A549 (cell line): Measurements from ENCODE around the gene GULP1. TPM values are rescaled to one million over a fixed set of nuclear protein-coding genes. Genes with fewer than 3 reads are reported as not detected.

ENCODE experiments used
- ATAC-seq, 2 experiments: fragments of 200-7000 bp in 1 of 2; fragments of >200 bp in 1 of 2; cut with Nextera tagmentation in 1 of 2; cut with Tn5 transposase in 1 of 2; 3 replicates each; pipeline versions ENCODE4 v1.8.0 to v1.9.1; 2018 to 2020; ENCODE audit warnings: mild to moderate bottlenecking in 1 of 2, moderate library complexity in 1 of 2
- CTCF ChIA-PET: fragments of 300-600 bp; sonication (Branson Sonifier 250); formaldehyde crosslinking; extraction: SDS; loops from one replicate; lab custom pipeline; 2021; ENCODE audit warnings: antibody characterized with exemption, inconsistent platforms; lab: Yijun Ruan, JAX
- POLR2A ChIA-PET: fragments of 350-600 bp; formaldehyde crosslinking; extraction: SDS; loops from one replicate; lab custom pipeline; 2021; ENCODE audit warnings: antibody characterized with exemption, inconsistent platforms; lab: Yijun Ruan, JAX
- DNase-seq, 2 experiments: peaks; one replicate each; pipeline versions ENCODE4 v3.0.0 to v3.0.0-alpha.2; 2011 to 2016; ENCODE audit warnings: low read depth in 1 of 2, low spot score in 1 of 2
- FAIRE-seq: peaks from 2 replicates; lab custom pipeline; 2011; peaks lifted over from hg19 to GRCh38; lab: Jason Lieb, UNC
- H3K27ac ChIP-seq, 2 experiments: fragments of >200 bp; sonication (Bioruptor Twin); formaldehyde crosslinking; 3 replicates each; pipeline ENCODE4 v1.5.1; 2016 to 2017
- H3K4me1 ChIP-seq: fragments of >200 bp; sonication (Bioruptor Twin); formaldehyde crosslinking; 3 replicates; pipeline ENCODE4 v1.6.1; 2016
- H3K4me2 ChIP-seq: fragments of >200 bp; sonication (Bioruptor Twin); formaldehyde crosslinking; 3 replicates; pipeline ENCODE4 v1.6.1; 2016
- H3K4me3 ChIP-seq: fragments of >200 bp; sonication (Bioruptor Twin); formaldehyde crosslinking; 3 replicates; pipeline ENCODE4 v1.5.1; 2016
- H3K9me3 ChIP-seq: fragments of >200 bp; sonication (Bioruptor Twin); formaldehyde crosslinking; 3 replicates; pipeline ENCODE4 v1.6.1; 2016
- CBX2 ChIP-seq: fragments of 200-600 bp; sonication (generic); IDR thresholded peaks from 2 replicates; pipeline ENCODE4 v1.6.1; 2016; ENCODE audit warnings: low read depth, mild to moderate bottlenecking, borderline replicate concordance
- GATA3 ChIP-seq: IDR thresholded peaks from 2 replicates; pipeline ENCODE4 v1.6.1; 2012; ENCODE audit warnings: borderline replicate concordance
- HEYL ChIP-seq: fragments of 250-450 bp; sonication (Bioruptor Pico); IDR thresholded peaks from 2 replicates; pipeline ENCODE4 v1.8.0; 2021; ENCODE audit warnings: mild to moderate bottlenecking, moderate library complexity
- HOXB5 ChIP-seq: fragments of 250-450 bp; sonication (Bioruptor Pico); IDR thresholded peaks from 2 replicates; pipeline ENCODE4 v1.5.0; 2020; ENCODE audit warnings: mild to moderate bottlenecking, moderate library complexity
- MAZ ChIP-seq: fragments of 150-350 bp; IDR thresholded peaks from 2 replicates; pipeline ENCODE4 v1.6.1; 2014; ENCODE audit warnings: antibody characterized with exemption, low read depth, low read length, borderline replicate concordance
- MYC ChIP-seq: IDR thresholded peaks from 2 replicates; pipeline ENCODE4 v1.6.1; 2012; ENCODE audit warnings: mild to moderate bottlenecking, inconsistent platforms, low read length, improper control_type of control experiment, borderline replicate concordance
- RFX5 ChIP-seq: fragments of 450-650 bp; IDR thresholded peaks from 2 replicates; pipeline ENCODE4 v1.7.1; 2014; ENCODE audit warnings: antibody characterized with exemption, mild to moderate bottlenecking, moderate library complexity
- WGBS: methylation state at CpG from one replicate; pipeline ENCODE4 v1.1.6; 2017; ENCODE audit errors: missing lambda C conversion rate; 5-methylcytosine and 5-hydroxymethylcytosine counted together
- polyA plus RNA-seq, 4 experiments: library from polyadenylated mRNA; depleted of rRNA in 3 of 4; stranded (reverse); fragments of >200 nt; fragmentation: RNase III in 1 of 4; extraction: RNeasy Plus Mini Kit Qiagen cat#74134 plus additional on column Dnase treatment in 1 of 4; gene quantifications; 2 replicates in 3 of 4; 3 replicates in 1 of 4; pipeline ENCODE4 v1.2.3, GENCODE V29; 2011 to 2017
- small RNA-seq, 6 experiments: library from RNA; depleted of rRNA; stranded (forward); fragments of <200 nt; gene quantifications; one replicate each; pipeline ENCODE3, GENCODE V24; 2012
- TF ChIP-seq, protein P1 (sequence below): fragments of 150-350 bp; IDR thresholded peaks from 2 replicates; pipeline ENCODE4 v1.6.1; 2014; ENCODE audit warnings: low read depth, mild to moderate bottlenecking, low read length
- TF ChIP-seq, protein P2 (sequence below): fragments of 250-450 bp; sonication (Bioruptor Pico); IDR thresholded peaks from 2 replicates; pipeline ENCODE4 v1.5.0; 2021; ENCODE audit warnings: mild to moderate bottlenecking, moderate library complexity, borderline replicate concordance

Gene GULP1
- polyA plus RNA-seq, 2 of the 4 experiments (the other 2 are of a cell fraction): 30.7 to 89.2 TPM

DNA sequence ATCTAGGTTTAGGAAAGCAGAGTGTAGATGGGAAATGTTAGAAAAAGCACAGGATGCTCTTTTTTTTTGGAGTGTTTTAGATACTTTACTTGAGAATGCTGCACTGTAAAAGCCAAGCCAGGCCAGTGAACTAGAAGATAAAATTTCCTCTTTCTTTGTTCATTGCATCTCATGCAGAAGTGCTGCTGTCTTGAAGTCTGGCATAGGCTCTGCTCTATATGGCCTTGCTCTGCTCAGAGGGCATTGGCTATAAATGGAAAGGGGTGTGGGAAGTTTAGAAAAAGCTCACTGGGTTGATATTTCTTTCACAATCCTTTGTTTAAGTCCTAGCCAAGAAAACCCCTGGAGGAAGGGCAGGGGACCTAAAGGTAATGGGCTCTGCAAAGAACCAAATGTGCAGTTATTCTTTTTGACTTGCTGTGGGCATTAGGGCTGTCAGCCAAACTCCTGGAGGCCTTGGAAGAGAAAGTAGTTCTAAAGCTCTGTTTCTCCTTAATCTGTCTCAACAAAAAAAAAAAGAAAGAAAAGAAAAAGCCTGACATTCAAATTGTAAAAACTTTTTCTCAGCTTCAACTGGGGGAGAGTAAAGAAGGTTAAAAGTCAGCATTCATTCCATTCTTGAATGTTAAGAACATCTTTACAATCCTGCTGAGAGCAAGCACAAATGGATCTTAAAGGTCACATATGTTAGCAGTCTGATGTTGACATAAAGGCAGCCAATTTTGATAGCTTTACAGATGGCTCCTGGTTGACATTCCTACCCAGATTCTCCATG, 338.3 kb downstream of the GULP1 start:
- TF ChIP-seq MAZ: no peak
- TF ChIP-seq, protein P1, sequence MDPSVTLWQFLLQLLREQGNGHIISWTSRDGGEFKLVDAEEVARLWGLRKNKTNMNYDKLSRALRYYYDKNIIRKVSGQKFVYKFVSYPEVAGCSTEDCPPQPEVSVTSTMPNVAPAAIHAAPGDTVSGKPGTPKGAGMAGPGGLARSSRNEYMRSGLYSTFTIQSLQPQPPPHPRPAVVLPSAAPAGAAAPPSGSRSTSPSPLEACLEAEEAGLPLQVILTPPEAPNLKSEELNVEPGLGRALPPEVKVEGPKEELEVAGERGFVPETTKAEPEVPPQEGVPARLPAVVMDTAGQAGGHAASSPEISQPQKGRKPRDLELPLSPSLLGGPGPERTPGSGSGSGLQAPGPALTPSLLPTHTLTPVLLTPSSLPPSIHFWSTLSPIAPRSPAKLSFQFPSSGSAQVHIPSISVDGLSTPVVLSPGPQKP: no peak
- TF ChIP-seq, all 56 proteins: peak for 0
- no peaks in the 10 kb centered on the region for H3K9me3 ChIP-seq
- peaks cover 26% of the 10 kb centered on the region for H3K4me1 ChIP-seq
- no peak overlapping the region for H3K4me3 ChIP-seq
- peak; percentile 43 to 71; a peak in 3 of 6 replicates for ATAC-seq
- ChIA-PET POLR2A (no interaction called here), CTCF (no interaction called here)
- no peak for DNase-seq
- peak overlapping the region; percentile 39 for H3K4me2 ChIP-seq
- peak overlapping the region; percentile 3 to 58; a peak in 4 of 6 replicates for H3K27ac ChIP-seq
- no peak for FAIRE-seq

DNA sequence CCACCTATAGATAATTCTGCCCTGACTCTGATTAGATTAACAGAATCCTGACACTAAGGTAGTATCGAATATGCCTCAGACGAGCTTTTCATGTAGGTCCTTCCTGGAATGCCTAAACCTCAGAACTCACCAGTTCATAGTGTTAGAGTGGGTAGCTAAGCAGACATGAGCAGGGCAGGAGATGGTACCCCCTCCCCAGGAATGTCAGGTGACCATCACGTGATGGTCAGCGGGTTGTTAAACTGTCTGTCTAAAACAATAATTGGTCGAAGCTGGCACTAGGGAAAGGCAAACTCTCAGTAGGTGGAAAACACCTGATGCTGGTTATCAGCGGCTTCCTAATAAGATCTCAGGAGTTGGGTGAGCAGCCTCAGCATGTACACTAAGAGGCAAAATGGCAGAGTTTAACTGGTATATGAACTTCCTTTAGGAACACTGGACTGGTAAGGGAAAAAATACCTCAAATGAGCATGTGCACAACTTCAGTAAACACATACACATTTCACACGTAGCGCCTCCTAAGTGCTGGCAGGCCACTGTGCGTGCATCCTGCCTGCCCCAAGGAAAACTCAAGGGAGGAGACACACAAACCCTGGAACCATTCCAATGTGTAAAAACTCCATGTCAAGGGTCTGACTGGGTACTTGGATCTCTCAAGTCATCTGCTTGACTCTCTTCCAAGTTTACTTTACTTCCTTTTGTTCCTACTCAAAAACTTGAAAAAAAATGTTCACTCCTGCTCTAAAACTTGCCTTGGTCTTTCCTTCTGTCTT, 339.5 kb downstream of the GULP1 start:
- DNase-seq (no peak), FAIRE-seq (no peak), ATAC-seq (no peak)
- Histone ChIP-seq H3K4me1 (peaks cover 26% of the 10 kb centered on the region), H3K9me3 (no peaks in the 10 kb centered on the region), H3K4me2 (no peak overlapping the region), H3K27ac (no peak overlapping the region), H3K4me3 (no peak overlapping the region)
- POLR2A ChIA-PET: no interaction called here
- no peak for TF ChIP-seq HOXB5
- no peak for TF ChIP-seq CBX2
- no peak for TF ChIP-seq RFX5
- no peak for TF ChIP-seq MYC
- CTCF ChIA-PET: no interaction called here
- 77% methylated on average over 9 of the region's 9 CpGs for WGBS

DNA sequence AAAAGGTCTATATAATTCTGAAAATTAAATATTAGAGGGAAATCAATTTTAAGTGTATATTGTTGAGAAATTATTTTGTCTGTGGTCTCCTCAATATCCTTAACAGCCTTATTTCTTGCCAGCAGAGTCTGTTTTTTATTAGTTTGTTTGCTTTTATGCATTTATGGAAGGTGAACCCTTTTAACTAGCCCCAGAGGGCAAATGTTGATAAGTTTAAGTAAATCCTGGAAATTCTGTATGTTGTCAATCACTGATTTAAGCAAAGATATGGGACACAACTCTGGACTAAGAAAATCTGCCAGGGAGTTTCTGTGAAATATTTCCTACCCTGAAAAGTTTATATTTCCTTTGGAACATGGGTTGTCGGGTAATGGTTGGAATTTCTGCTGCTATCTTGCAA, 343.0 kb downstream of the GULP1 start:
- H3K4me3 ChIP-seq: no peak overlapping the region
- no peaks in the 10 kb centered on the region for H3K9me3 ChIP-seq
- H3K27ac ChIP-seq: no peak overlapping the region
- CTCF ChIA-PET: no interaction called here
- peak; percentile 22; the same call in 1 of the 2 replicates for TF ChIP-seq GATA3
- TF ChIP-seq, protein P2, sequence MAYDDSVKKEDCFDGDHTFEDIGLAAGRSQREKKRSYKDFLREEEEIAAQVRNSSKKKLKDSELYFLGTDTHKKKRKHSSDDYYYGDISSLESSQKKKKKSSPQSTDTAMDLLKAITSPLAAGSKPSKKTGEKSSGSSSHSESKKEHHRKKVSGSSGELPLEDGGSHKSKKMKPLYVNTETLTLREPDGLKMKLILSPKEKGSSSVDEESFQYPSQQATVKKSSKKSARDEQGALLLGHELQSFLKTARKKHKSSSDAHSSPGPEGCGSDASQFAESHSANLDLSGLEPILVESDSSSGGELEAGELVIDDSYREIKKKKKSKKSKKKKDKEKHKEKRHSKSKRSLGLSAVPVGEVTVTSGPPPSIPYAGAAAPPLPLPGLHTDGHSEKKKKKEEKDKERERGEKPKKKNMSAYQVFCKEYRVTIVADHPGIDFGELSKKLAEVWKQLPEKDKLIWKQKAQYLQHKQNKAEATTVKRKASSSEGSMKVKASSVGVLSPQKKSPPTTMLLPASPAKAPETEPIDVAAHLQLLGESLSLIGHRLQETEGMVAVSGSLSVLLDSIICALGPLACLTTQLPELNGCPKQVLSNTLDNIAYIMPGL (CRISPR knock-in tag): no peak
- no peak for TF ChIP-seq HEYL
- H3K4me2 ChIP-seq: no peak overlapping the region
- ATAC-seq (no peak), DNase-seq (no peak), FAIRE-seq (no peak)
- WGBS: 78% methylated on average over 1 of the region's 1 CpG
- H3K4me1 ChIP-seq: peaks cover 15% of the 10 kb centered on the region
- POLR2A ChIA-PET: no interaction called here

Small RNAs within 50 kb of the gene (small RNA-seq; reads per million reads assigned to genes)
- 5.1 to 1,971 (median 1,661) reads per million in 6 experiments for gene MIR561
- 0 to 7.3 (median 0) reads per million in 6 experiments for gene RNA5SP114
